H1 (cell line): Measurements from ENCODE around the gene TCEANC2. TPM values are rescaled to one million over a fixed set of nuclear protein-coding genes. Genes with fewer than 3 reads are reported as not detected.

Source experiments
- CTCF ChIA-PET: fragments of 300-600 bp; sonication (Branson Sonifier 250); formaldehyde crosslinking; loops from one replicate; lab custom pipeline; 2021; ENCODE audit not compliant: partially characterized antibody; lab: Charles Lee
- POLR2A ChIA-PET: fragments of 300-600 bp; sonication (Branson Sonifier 250); formaldehyde crosslinking; loops from one replicate; lab custom pipeline; 2021; ENCODE audit warnings: inconsistent platforms; ENCODE audit not compliant: partially characterized antibody; lab: Charles Lee
- DNase-seq, 2 experiments: peaks; one replicate each; pipeline versions ENCODE4 v3.0.0 to v3.0.0-alpha.2; 2010 to 2022; ENCODE audit warnings: low spot score in 2 of 2, low read depth in 1 of 2, mixed read lengths in 1 of 2
- FAIRE-seq: peaks from 2 replicates; lab custom pipeline; 2011; peaks lifted over from hg19 to GRCh38; lab: Jason Lieb, UNC
- H2AFZ ChIP-seq: 2 replicates; pipeline ENCODE4 v1.8.1; 2012; ENCODE audit warnings: low read length, inconsistent platforms
- H2AK5ac ChIP-seq: 2 replicates; pipeline ENCODE4 v1.6.1; 2013; ENCODE audit warnings: low read depth, low read length
- H2BK120ac ChIP-seq: replicated peaks from 2 replicates; pipeline ENCODE3; 2013; ENCODE audit warnings: low read depth, low read length, inconsistent platforms
- H2BK12ac ChIP-seq: 2 replicates; pipeline ENCODE4 v1.6.1; 2013; ENCODE audit warnings: low read depth, low read length
- H2BK15ac ChIP-seq: 2 replicates; pipeline ENCODE4 v1.6.1; 2013; ENCODE audit warnings: low read length
- H2BK20ac ChIP-seq: 2 replicates; pipeline ENCODE4 v1.6.1; 2013; ENCODE audit warnings: low read length
- H2BK5ac ChIP-seq: 2 replicates; pipeline ENCODE4 v1.6.1; 2013; ENCODE audit warnings: low read depth, low read length
- H3K14ac ChIP-seq: 2 replicates; pipeline ENCODE4 v1.6.1; 2013; ENCODE audit warnings: inconsistent platforms; ENCODE audit not compliant: insufficient read length
- H3K18ac ChIP-seq: 2 replicates; pipeline ENCODE4 v1.6.1; 2013; ENCODE audit warnings: low read length; ENCODE audit errors: extremely low read depth
- H3K23ac ChIP-seq: 2 replicates; pipeline ENCODE4 v1.6.1; 2013; ENCODE audit warnings: inconsistent platforms; ENCODE audit not compliant: insufficient read length
- H3K23me2 ChIP-seq: 2 replicates; pipeline ENCODE4 v1.6.1; 2013; ENCODE audit warnings: low read depth, low read length
- H3K27ac ChIP-seq: 2 replicates; pipeline ENCODE4 v1.6.1; 2011; ENCODE audit warnings: low read depth, low read length, inconsistent platforms
- H3K27me3 ChIP-seq, 4 experiments: replicated peaks in 1 of 4; 1 replicate in 1 of 4; 2 replicates in 3 of 4; pipeline versions ENCODE4 v1.6.1 to v1.8.1; 2011 to 2013; ENCODE audit warnings: low read length in 3 of 4, mild to moderate bottlenecking in 3 of 4, inconsistent platforms in 2 of 4, mixed read lengths in 2 of 4, moderate library complexity in 1 of 4; ENCODE audit not compliant: control insufficient read depth in 3 of 4, insufficient read depth in 3 of 4; ENCODE audit errors: extremely low read depth in 1 of 4
- H3K36me3 ChIP-seq, 4 experiments: 2 replicates each; pipeline versions ENCODE4 v1.6.1 to v1.8.1; 2011 to 2013; ENCODE audit warnings: mild to moderate bottlenecking in 4 of 4, low read length in 3 of 4, moderate library complexity in 2 of 4, control low read depth in 1 of 4, inconsistent platforms in 1 of 4; ENCODE audit not compliant: insufficient read depth in 4 of 4, control insufficient read depth in 2 of 4
- H3K4ac ChIP-seq: replicated peaks from 2 replicates; pipeline ENCODE3; 2013; ENCODE audit warnings: low read length, low read depth, mixed read lengths, inconsistent platforms; ENCODE audit not compliant: insufficient read length
- H3K4me1 ChIP-seq, 4 experiments: replicated peaks in 1 of 4; 1 replicate in 1 of 4; 2 replicates in 3 of 4; pipeline versions ENCODE4 v1.6.1 to v1.8.1; 2011 to 2013; ENCODE audit warnings: low read length in 3 of 4, inconsistent platforms in 2 of 4, mixed read lengths in 1 of 4; ENCODE audit not compliant: insufficient read depth in 4 of 4, control insufficient read depth in 3 of 4
- H3K4me2 ChIP-seq, 2 experiments: 2 replicates each; pipeline versions ENCODE4 v1.6.1 to v1.8.1; 2011 to 2013; ENCODE audit warnings: low read depth in 2 of 2, low read length in 2 of 2, control low read depth in 1 of 2, inconsistent platforms in 1 of 2, mild to moderate bottlenecking in 1 of 2; ENCODE audit not compliant: insufficient read depth in 1 of 2
- H3K4me3 ChIP-seq, 4 experiments: fragments of 200-600, 300-600 bp in 1 of 4; sonication (generic), shearing (Covaris generic), sonication (Bioruptor Twin) in 1 of 4; 2 replicates each; pipeline versions ENCODE4 v1.5.1 to v1.8.1; 2011 to 2016; ENCODE audit warnings: low read length in 4 of 4, low read depth in 3 of 4, control low read depth in 2 of 4, inconsistent platforms in 2 of 4, mild to moderate bottlenecking in 2 of 4, mixed read lengths in 1 of 4, moderate library complexity in 1 of 4; ENCODE audit not compliant: insufficient read depth in 2 of 4; ENCODE audit errors: extremely low read depth in 1 of 4
- H3K56ac ChIP-seq: replicated peaks from 2 replicates; pipeline ENCODE3; 2013; ENCODE audit warnings: low read depth, mild to moderate bottlenecking, mixed read lengths, low read length, inconsistent platforms; ENCODE audit not compliant: insufficient read length
- H3K79me1 ChIP-seq: 2 replicates; pipeline ENCODE4 v1.6.1; 2013; ENCODE audit warnings: low read depth, low read length, control low read depth
- H3K79me2 ChIP-seq, 2 experiments: 2 replicates each; pipeline versions ENCODE4 v1.6.1 to v1.8.1; 2012 to 2013; ENCODE audit warnings: low read length in 2 of 2, mild to moderate bottlenecking in 2 of 2, inconsistent platforms in 1 of 2; ENCODE audit not compliant: insufficient read depth in 2 of 2, control insufficient read depth in 1 of 2
- H3K9ac ChIP-seq, 4 experiments: replicated peaks in 1 of 4; 1 replicate in 1 of 4; 2 replicates in 3 of 4; pipeline versions ENCODE4 v1.6.1 to v1.8.1; 2011 to 2013; ENCODE audit warnings: low read depth in 3 of 4, low read length in 3 of 4, control low read depth in 2 of 4, mild to moderate bottlenecking in 2 of 4, moderate library complexity in 2 of 4, inconsistent platforms in 1 of 4; ENCODE audit errors: extremely low read depth in 1 of 4
- H3K9me3 ChIP-seq, 2 experiments: 2 replicates each; pipeline versions ENCODE4 v1.6.1 to v1.8.1; 2012 to 2013; ENCODE audit warnings: mild to moderate bottlenecking in 2 of 2, moderate library complexity in 2 of 2, control low read depth in 1 of 2, inconsistent platforms in 1 of 2, low read depth in 1 of 2, low read length in 1 of 2, mixed read lengths in 1 of 2; ENCODE audit not compliant: insufficient read depth in 2 of 2
- H4K20me1 ChIP-seq, 2 experiments: replicated peaks in 1 of 2; 2 replicates each; pipeline versions ENCODE3 to v1.8.1; 2011 to 2013; ENCODE audit warnings: inconsistent platforms in 2 of 2, low read length in 2 of 2, mild to moderate bottlenecking in 1 of 2; ENCODE audit not compliant: insufficient read depth in 2 of 2, control insufficient read depth in 1 of 2
- H4K5ac ChIP-seq: 2 replicates; pipeline ENCODE4 v1.6.1; 2013; ENCODE audit warnings: low read length, low read depth, mixed read lengths, inconsistent platforms; ENCODE audit not compliant: insufficient read length
- H4K8ac ChIP-seq: 2 replicates; pipeline ENCODE4 v1.8.0; 2013; ENCODE audit warnings: mild to moderate bottlenecking, moderate library complexity, low read length, inconsistent platforms; ENCODE audit not compliant: insufficient read depth; ENCODE audit errors: extremely low read depth
- H4K91ac ChIP-seq: replicated peaks from 2 replicates; pipeline ENCODE3; 2013; ENCODE audit warnings: low read length, mixed read lengths, inconsistent platforms; ENCODE audit not compliant: insufficient read length
- CHD2 ChIP-seq: IDR thresholded peaks from 2 replicates; pipeline ENCODE4 v1.6.1; 2012; ENCODE audit warnings: low read length, improper control_type of control experiment
- PHF8 ChIP-seq: fragments of 200-600 bp; sonication (generic); conservative IDR thresholded peaks from 2 replicates; pipeline ENCODE4 v1.7.1; 2012; ENCODE audit warnings: low read depth, mild to moderate bottlenecking, inconsistent platforms, low read length, moderate library complexity
- WGBS, 2 experiments: shearing (Covaris generic) in 1 of 2; methylation state at CpG; one replicate each; pipeline versions ENCODE4 v1.1.6 to v1.1.7; 2013 to 2015; ENCODE audit warnings: low lambda C conversion rate in 2 of 2, mixed read lengths in 2 of 2, inconsistent platforms in 1 of 2, low coverage in 1 of 2, missing lambda C conversion rate in 1 of 2; ENCODE audit not compliant: insufficient replicate concordance in 2 of 2, insufficient coverage in 1 of 2, insufficient read length in 1 of 2; ENCODE audit errors: extremely low coverage in 1 of 2, missing lambda C conversion rate in 1 of 2; 5-methylcytosine and 5-hydroxymethylcytosine counted together
- polyA plus RNA-seq, 7 experiments: library from polyadenylated mRNA; depleted of rRNA in 3 of 7; stranded (reverse) in 5 of 7; unstranded in 2 of 7; fragments of >200 nt in 5 of 7; fragments of 200-250 nt in 2 of 7; gene quantifications; 1 replicate in 5 of 7; 2 replicates in 1 of 7; 4 replicates in 1 of 7; pipeline versions ENCODE4 v1.2.1 to v1.2.3, GENCODE V29; 2011 to 2013; ENCODE audit warnings: missing spikeins in 2 of 7, mixed read lengths in 2 of 7
- total RNA-seq: library from RNA; stranded (reverse); fragmentation: NEBNext Ultra II Directional; extraction: Animal tissue kit (Norgen Biotek cat#: 25700); gene quantifications from 2 replicates; pipeline ENCODE4 v1.2.1, GENCODE V29; 2021

Gene TCEANC2
- total and polyA plus RNA-seq, 2 of the 8 experiments (the other 6 are each of a cell fraction or from before 2014, with no cell fraction given), result 4.2 to 8.2 TPM

DNA sequence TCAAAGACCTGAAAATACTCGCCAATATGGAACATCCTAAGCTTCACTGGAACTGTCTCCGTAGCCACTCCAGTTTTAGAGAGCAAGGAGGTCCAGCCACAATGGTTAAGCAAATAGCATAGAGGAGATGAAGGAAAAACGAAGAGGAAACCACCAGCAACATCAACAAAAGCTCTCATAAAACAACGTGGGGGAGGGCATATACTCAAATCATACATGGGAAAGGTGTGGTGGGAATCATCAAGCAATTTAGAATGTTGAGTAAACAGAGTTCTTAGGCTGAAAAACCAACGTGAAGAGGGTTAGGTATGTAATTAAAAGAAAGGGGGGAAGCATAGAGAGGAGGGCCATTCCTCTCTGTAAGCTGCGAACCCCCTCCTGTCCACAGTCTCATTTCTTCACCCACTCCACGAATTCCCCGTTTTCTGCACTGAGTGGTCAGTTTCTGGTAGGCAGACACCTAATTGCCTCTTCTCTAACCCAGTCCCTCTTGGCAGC is 1.4 kb upstream of the TCEANC2 start:
- no peaks in the 10 kb centered on the region for H3K27me3 ChIP-seq
- H3K4me1 ChIP-seq, result peaks cover 0 to 5% (median 3%) of the 10 kb centered on the region in 4 experiments; a peak in 4 of 7 replicates
- no peak overlapping the region for H2AK5ac ChIP-seq
- DNase-seq, result no peak
- WGBS, 2 experiments, result 16% methylated on average over 8 of the region's 8 CpGs; no CpG with 5 or more reads in 1 of the 2 experiments
- H3K23ac ChIP-seq, result no peak overlapping the region
- H3K79me1 ChIP-seq, result peaks cover 6% of the 10 kb centered on the region; the same call in 1 of the 2 replicates
- peak overlapping the region; percentile 90 for H3K27ac ChIP-seq
- H3K36me3 ChIP-seq, result no peaks in the 10 kb centered on the region
- no peak overlapping the region for H4K5ac ChIP-seq
- H3K14ac ChIP-seq, result no peak overlapping the region
- peak overlapping the region; percentile 22 for H3K56ac ChIP-seq
- no peak overlapping the region for H2BK15ac ChIP-seq
- H3K18ac ChIP-seq, result no peak overlapping the region
- no peak overlapping the region for H2BK120ac ChIP-seq
- peak overlapping the region; percentile 72 to 96 (median 81) for H3K4me3 ChIP-seq
- H4K8ac ChIP-seq, result no peak overlapping the region
- H3K9ac ChIP-seq, result peak overlapping the region; percentile 62 to 82 (median 72); a peak in 6 of 7 replicates
- H2BK12ac ChIP-seq, result no peak overlapping the region
- peak overlapping the region; percentile 14 for H3K4ac ChIP-seq
- no peak overlapping the region for H2BK20ac ChIP-seq
- no peak for FAIRE-seq
- peak overlapping the region; percentile 75 to 90 for H3K4me2 ChIP-seq
- no peaks in the 10 kb centered on the region for H3K9me3 ChIP-seq
- no peak overlapping the region for H2AFZ ChIP-seq
- peaks cover 7 to 54% of the 10 kb centered on the region in 2 experiments; a peak in 3 of 4 replicates for H3K79me2 ChIP-seq
- no peak overlapping the region for H4K91ac ChIP-seq
- ChIA-PET CTCF (interaction anchor here (0.6 to 1.2 kb wide), 5 partner anchors 9 to 261 kb away, joined by 3 to 4 read pairs (median 3); no protein-coding TSS in a partner anchor), POLR2A (interaction anchor here (0.6 to 2.4 kb wide), 6 partner anchors 10 to 175 kb away, joined by 3 to 10 read pairs (median 4); no protein-coding TSS in a partner anchor)
- H4K20me1 ChIP-seq, result no peaks in the 10 kb centered on the region
- H3K23me2 ChIP-seq, result no peaks in the 10 kb centered on the region
- TF ChIP-seq PHF8, result 0 out of 2 replicates have a peak, but pooled peaks have one; percentile 5
- no peak for TF ChIP-seq CHD2
- no peak overlapping the region for H2BK5ac ChIP-seq
